Activated naive CD4-positive, alpha-beta T cell treated with anti-CD3 and anti-CD28 coated beads for 36 hours (primary cell): ENCODE results near the gene OSBPL5. TPM values are rescaled to one million over a fixed set of nuclear protein-coding genes. Genes with fewer than 3 reads are reported as not detected.

ENCODE experiments used
- CTCF ChIA-PET: fragments of 350-600 bp; sonication (Branson Sonifier 250); formaldehyde crosslinking; loops from one replicate; lab custom pipeline; 2021; ENCODE audit warnings: antibody characterized with exemption; lab: Charles Lee
- DNase-seq: peaks from one replicate; pipeline ENCODE4 v3.0.0-alpha.2; 2020
- H3K27ac Mint-ChIP-seq: one replicate; pipeline ENCODE4 v1.8.0; 2021; ENCODE audit warnings: mild to moderate bottlenecking, mixed read lengths
- H3K27me3 Mint-ChIP-seq: one replicate; pipeline ENCODE4 v1.8.0; 2021; ENCODE audit warnings: low read depth, mixed read lengths
- H3K36me3 Mint-ChIP-seq: one replicate; pipeline ENCODE4 v1.8.0; 2021; ENCODE audit warnings: low read depth, mixed read lengths
- H3K4me1 Mint-ChIP-seq: one replicate; pipeline ENCODE4 v1.8.0; 2021; ENCODE audit warnings: low read depth, mixed read lengths
- H3K4me3 Mint-ChIP-seq: one replicate; pipeline ENCODE4 v1.8.0; 2021; ENCODE audit warnings: mild to moderate bottlenecking, moderate library complexity, mixed read lengths
- H3K9me3 Mint-ChIP-seq: one replicate; pipeline ENCODE4 v1.8.0; 2021; ENCODE audit warnings: mixed read lengths
- intact Hi-C: fragments of 100-400 bp; cut with micrococcal nuclease; formaldehyde crosslinking; loops from one replicate; pipeline ENCODE4 v1.15.1; 2023
- total RNA-seq, 2 experiments: library from RNA; stranded (reverse); gene quantifications; one replicate each; pipeline ENCODE4 v1.2.3, GENCODE V29; 2021

Gene OSBPL5
- total RNA-seq, 2 experiments from 2014 or later, result 3.5 to 3.9 TPM

DNA sequence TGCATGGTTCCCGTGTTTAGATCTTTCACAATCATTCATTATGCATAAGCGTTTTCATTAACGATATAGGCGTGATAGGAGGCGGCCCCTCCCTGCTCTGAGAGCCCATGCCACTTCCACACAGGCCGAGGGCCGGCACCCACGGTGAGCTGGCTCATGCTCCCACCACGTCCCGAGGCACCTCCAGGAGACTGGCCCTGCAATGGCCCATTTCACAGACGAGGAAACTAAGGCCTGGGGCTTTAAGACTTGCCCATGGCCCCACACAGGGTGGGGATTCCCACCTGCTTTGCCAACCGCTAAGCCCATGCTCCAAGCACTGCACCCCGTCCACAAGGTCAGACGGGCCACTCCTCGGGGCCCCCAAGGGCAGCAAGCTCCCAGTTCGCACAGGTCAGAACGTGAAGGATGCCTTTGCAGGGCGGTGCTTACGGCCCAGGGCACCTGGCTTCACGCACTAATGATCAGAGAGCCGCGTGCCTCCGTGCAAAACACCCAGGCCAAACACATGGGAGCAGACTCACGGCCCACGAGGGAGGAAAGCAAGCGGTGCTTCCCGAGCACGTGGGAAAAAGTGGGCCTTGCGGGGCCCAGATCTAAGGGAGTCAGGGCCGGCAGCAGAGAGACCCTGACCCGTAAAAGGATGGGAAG is 8.3 kb downstream of the OSBPL5 start:
- Mint-ChIP-seq H3K27me3 (peaks cover 7% of the 10 kb centered on the region), H3K4me1 (peaks cover 5% of the 10 kb centered on the region), H3K4me3 (no peak overlapping the region), H3K27ac (no peak overlapping the region), H3K9me3 (no peaks in the 10 kb centered on the region), H3K36me3 (no peaks in the 10 kb centered on the region)
- no peak for DNase-seq
- CTCF ChIA-PET, result no interaction called here
- intact Hi-C loops, result no loop called here

- DNase-seq, result no peak
- H3K4me1 Mint-ChIP-seq, result peaks cover 5% of the 10 kb centered on the region
- peaks cover 3% of the 10 kb centered on the region for H3K27me3 Mint-ChIP-seq
- intact Hi-C loops, result no loop called here
- H3K27ac Mint-ChIP-seq, result no peak overlapping the region
- no peaks in the 10 kb centered on the region for H3K9me3 Mint-ChIP-seq
- H3K4me3 Mint-ChIP-seq, result no peak overlapping the region
- no peaks in the 10 kb centered on the region for H3K36me3 Mint-ChIP-seq
- CTCF ChIA-PET, result no interaction called here
These were observed 8.8 kb downstream of the OSBPL5 start for GRCh38 chr11:3156282-3156660.

- CTCF ChIA-PET, result no interaction called here
- no peaks in the 10 kb centered on the region for H3K9me3 Mint-ChIP-seq
- intact Hi-C loops, result no loop called here
- no peak for DNase-seq
- H3K4me1 Mint-ChIP-seq, result peaks cover 2% of the 10 kb centered on the region
- no peak overlapping the region for H3K4me3 Mint-ChIP-seq
- no peak overlapping the region for H3K27ac Mint-ChIP-seq
- H3K36me3 Mint-ChIP-seq, result no peaks in the 10 kb centered on the region
- H3K27me3 Mint-ChIP-seq, result no peaks in the 10 kb centered on the region
These were observed 9.3 kb downstream of the OSBPL5 start for GRCh38 chr11:3155691-3156258.

DNA sequence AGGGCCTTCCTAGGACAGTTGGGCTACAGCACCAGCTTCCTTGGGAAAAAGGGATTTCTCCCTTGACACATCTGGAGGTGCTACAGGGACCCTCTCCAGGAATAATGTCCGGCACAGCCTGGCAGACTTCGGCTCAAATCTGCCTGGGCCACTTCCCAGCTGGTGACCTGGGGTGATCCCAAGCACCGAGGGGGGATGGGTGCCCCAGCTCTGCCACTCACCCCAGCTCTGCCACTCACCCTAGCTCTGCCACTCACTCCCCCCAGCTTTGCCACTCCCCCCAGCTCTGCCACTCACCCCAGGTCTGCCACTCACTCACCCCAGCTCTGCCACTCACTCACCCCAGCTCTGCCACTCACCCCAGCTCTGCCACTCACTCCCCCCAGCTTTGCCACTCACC is 9.9 kb downstream of the OSBPL5 start:
- intact Hi-C loops, result no loop called here
- Mint-ChIP-seq H3K27ac (no peak overlapping the region), H3K27me3 (no peaks in the 10 kb centered on the region), H3K4me1 (no peaks in the 10 kb centered on the region), H3K36me3 (no peaks in the 10 kb centered on the region), H3K9me3 (no peaks in the 10 kb centered on the region), H3K4me3 (no peak overlapping the region)
- DNase-seq, result no peak
- CTCF ChIA-PET, result no interaction called here

- CTCF ChIA-PET, result no interaction called here
- no peak for DNase-seq
- Mint-ChIP-seq H3K9me3 (no peaks in the 10 kb centered on the region), H3K4me3 (no peak overlapping the region), H3K27me3 (no peaks in the 10 kb centered on the region), H3K4me1 (no peaks in the 10 kb centered on the region), H3K36me3 (no peaks in the 10 kb centered on the region), H3K27ac (no peak overlapping the region)
- intact Hi-C loops, result no loop called here
These were observed 11.0 kb downstream of the OSBPL5 start for GRCh38 chr11:3154001-3154599.

DNA sequence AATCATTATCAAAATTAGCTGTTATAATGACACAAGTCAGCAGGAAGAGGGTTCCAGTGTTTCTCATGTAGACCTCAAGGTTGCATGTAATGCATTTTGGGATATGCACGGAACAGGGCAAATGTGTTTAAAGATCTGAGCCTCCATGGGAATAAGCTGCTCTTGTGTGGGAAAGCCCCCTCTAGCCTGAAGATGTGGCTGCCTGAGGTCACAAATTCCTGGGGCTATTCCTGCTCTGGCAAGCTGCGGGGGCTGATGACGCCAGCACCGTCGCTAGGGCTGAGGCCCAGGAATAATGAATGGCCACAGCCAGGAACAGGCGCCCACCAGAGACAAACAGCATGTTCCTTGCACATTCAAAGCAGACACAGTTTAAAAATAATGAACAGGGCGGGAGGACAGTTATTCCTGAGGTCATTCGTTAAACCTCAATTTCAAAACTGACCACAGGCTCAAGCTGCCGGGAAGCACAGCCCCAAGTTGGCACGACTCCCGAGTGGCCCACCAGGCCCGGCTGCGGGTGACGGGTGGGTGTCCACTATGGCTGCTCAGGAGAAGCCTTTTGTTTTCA is 11.7 kb downstream of the OSBPL5 start:
- H3K4me1 Mint-ChIP-seq, result no peaks in the 10 kb centered on the region
- H3K9me3 Mint-ChIP-seq, result no peaks in the 10 kb centered on the region
- no peaks in the 10 kb centered on the region for H3K27me3 Mint-ChIP-seq
- CTCF ChIA-PET, result no interaction called here
- no peak overlapping the region for H3K4me3 Mint-ChIP-seq
- no peak overlapping the region for H3K27ac Mint-ChIP-seq
- intact Hi-C loops, result no loop called here
- H3K36me3 Mint-ChIP-seq, result no peaks in the 10 kb centered on the region
- no peak for DNase-seq

DNA sequence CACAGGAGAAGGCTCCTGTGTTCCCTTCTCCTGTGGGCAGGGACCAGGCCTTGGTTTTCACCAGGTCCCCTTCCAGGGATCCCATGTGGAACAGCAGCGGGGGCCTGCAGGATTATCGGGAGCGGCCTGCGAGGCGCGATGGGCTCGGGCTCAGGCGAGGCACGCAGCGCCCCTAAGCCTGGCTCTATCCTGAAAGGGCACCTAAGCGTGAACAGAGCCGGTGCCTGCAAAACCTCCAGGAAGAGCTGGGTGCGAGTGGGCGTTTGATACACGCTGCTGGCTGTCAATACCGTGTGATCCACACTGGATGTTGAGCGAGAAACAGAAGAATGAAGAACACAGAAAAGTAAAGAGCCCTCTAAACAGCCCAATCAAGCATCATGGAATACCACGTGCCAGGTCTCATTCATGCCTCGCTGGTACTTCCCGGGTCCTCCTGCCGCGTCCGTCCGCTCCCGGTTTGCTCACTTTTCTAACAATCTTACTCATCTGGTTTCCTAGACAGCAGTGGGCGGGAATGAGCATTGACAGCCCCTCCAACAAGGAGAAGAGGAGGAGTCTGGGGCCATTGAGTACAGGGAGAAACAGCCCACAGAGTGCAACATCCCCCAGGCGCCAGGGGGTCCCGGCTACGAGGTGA is 12.5 kb downstream of the OSBPL5 start:
- intact Hi-C loops, result no loop called here
- H3K9me3 Mint-ChIP-seq, result no peaks in the 10 kb centered on the region
- H3K4me1 Mint-ChIP-seq, result no peaks in the 10 kb centered on the region
- H3K36me3 Mint-ChIP-seq, result no peaks in the 10 kb centered on the region
- H3K27ac Mint-ChIP-seq, result no peak overlapping the region
- H3K4me3 Mint-ChIP-seq, result no peak overlapping the region
- no peaks in the 10 kb centered on the region for H3K27me3 Mint-ChIP-seq
- no peak for DNase-seq
- CTCF ChIA-PET, result no interaction called here

DNA sequence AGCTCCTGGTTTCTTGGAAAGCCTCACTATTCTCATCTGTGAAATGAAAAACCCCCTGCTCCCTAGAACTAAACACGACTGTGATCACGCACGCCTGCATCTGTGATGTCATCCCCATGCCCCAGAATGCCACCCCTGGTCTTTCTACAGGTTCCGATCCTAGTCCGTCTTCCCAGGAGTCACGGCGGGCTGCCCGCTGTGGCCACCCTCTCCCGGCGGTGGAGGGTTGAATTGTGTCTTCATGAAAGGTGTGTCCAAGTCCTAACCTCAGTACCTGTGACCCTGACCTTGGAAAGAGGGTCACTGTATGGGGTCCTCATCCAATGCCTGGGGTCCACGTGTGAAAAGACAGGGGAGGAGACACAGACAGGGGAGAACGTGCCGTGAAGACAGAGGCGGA is 14.4 kb downstream of the OSBPL5 start:
- no peaks in the 10 kb centered on the region for H3K9me3 Mint-ChIP-seq
- no peaks in the 10 kb centered on the region for H3K4me1 Mint-ChIP-seq
- intact Hi-C loops, result no loop called here
- H3K27me3 Mint-ChIP-seq, result no peaks in the 10 kb centered on the region
- no peak overlapping the region for H3K27ac Mint-ChIP-seq
- CTCF ChIA-PET, result no interaction called here
- H3K4me3 Mint-ChIP-seq, result no peak overlapping the region
- no peak for DNase-seq
- H3K36me3 Mint-ChIP-seq, result no peaks in the 10 kb centered on the region

DNA sequence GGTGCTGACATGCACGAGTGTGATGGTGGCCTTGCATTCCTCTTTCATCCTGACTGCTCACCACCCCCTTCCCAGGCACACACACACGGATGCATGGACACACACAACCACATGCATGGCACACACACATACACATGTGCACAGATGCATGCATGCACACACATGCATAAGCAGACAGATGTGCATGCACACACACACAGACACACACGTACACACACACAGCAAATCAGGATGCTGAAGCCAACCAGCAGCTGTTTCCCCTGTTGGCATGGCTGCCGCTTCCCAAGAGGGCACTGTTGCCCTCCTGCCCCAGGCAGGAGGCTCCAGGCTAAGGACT is 15.3 kb downstream of the OSBPL5 start:
- Mint-ChIP-seq H3K4me3 (no peak overlapping the region), H3K36me3 (no peaks in the 10 kb centered on the region), H3K9me3 (no peaks in the 10 kb centered on the region), H3K4me1 (no peaks in the 10 kb centered on the region), H3K27ac (no peak overlapping the region), H3K27me3 (no peaks in the 10 kb centered on the region)
- no peak for DNase-seq
- CTCF ChIA-PET, result no interaction called here
- intact Hi-C loops, result no loop called here

GRCh38 chr11:3148990-3149851 is 15.9 kb downstream of the OSBPL5 start:
- CTCF ChIA-PET, result no interaction called here

DNA sequence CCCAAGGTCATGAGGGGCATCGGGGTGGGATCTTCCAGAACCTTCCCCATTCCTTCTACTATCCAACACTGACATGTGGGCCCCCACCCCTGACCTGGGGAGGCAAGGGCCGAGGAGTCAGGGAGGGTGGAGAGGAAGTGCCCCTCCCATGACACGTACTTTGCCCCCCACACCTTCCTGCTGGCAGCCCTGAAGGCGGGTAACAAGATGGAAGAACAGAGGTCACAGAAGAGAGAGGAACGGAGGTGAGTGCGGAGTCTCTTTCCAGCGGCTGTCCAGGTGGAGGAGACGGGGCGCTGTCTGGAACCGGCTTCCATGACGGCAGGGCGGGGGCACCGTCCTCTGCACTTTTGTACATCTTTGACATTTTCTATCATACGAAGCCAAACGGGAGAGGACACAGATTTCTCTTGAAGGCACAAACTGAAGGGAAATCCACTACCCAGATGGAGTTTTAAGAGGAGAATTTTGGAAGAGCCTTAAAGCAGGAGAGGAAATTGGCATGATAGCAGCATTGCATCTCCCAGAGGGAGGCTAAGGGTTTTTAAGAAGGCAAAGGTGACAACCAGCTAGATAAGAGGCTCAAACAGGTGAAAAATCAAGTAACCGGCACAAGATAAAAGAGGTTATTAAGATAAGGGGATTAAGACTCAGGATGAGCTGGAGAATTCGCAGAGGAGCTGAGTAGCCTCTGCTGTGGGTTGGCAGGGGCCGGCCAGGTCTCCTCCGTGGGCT is 16.7 kb downstream of the OSBPL5 start:
- Mint-ChIP-seq H3K4me3 (no peak overlapping the region), H3K27ac (no peak overlapping the region)

More at GRCh38 chr11:3148990-3149851, 15.9 kb downstream of the OSBPL5 start:
- intact Hi-C loops, result no loop called here
- DNase-seq, result no peak
- H3K4me3 Mint-ChIP-seq, result no peak overlapping the region
- no peaks in the 10 kb centered on the region for H3K36me3 Mint-ChIP-seq
- no peaks in the 10 kb centered on the region for H3K9me3 Mint-ChIP-seq
- no peak overlapping the region for H3K27ac Mint-ChIP-seq
- no peaks in the 10 kb centered on the region for H3K4me1 Mint-ChIP-seq
- H3K27me3 Mint-ChIP-seq, result no peaks in the 10 kb centered on the region

DNA sequence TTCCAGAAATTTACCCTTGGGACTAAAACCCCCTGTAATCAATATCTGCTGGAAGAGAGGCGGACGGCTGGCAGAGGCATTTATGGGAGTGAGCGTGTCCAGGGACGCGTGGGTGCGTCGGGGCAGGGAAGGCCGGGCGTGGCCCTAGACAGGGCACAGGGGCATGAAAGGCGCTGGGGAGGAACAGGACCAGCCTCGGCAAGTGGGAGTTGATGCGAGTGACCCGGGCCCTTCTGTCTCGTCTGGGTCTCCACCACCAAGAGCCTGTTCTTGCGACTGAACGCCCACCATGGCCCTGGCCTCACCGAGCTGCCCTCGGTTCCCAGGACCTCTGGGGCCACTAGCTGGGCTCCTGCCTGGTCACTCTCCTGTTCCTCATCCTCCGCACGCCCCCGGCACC is 17.5 kb downstream of the OSBPL5 start:
- Mint-ChIP-seq H3K4me3 (no peak overlapping the region), H3K27me3 (no peaks in the 10 kb centered on the region), H3K4me1 (no peaks in the 10 kb centered on the region), H3K36me3 (no peaks in the 10 kb centered on the region), H3K9me3 (no peaks in the 10 kb centered on the region), H3K27ac (no peak overlapping the region)
- CTCF ChIA-PET, result no interaction called here
- intact Hi-C loops, result no loop called here
- no peak for DNase-seq

More for the DNA sequence above, 16.7 kb downstream of the OSBPL5 start:
- Mint-ChIP-seq H3K27me3 (no peaks in the 10 kb centered on the region), H3K4me1 (no peaks in the 10 kb centered on the region), H3K36me3 (no peaks in the 10 kb centered on the region), H3K9me3 (no peaks in the 10 kb centered on the region)
- DNase-seq, result no peak
- CTCF ChIA-PET, result no interaction called here
- intact Hi-C loops, result no loop called here
